GM19467 (cell line): ENCODE results near the gene EGFLAM.

Source experiments
- ATAC-seq: cut with Tn5 transposase; IDR thresholded peaks from one replicate; pipeline ENCODE4 v1.9.1; 2021; ENCODE audit warnings: mild to moderate bottlenecking, moderate library complexity; ENCODE audit not compliant: unreplicated experiment

Gene EGFLAM

DNA sequence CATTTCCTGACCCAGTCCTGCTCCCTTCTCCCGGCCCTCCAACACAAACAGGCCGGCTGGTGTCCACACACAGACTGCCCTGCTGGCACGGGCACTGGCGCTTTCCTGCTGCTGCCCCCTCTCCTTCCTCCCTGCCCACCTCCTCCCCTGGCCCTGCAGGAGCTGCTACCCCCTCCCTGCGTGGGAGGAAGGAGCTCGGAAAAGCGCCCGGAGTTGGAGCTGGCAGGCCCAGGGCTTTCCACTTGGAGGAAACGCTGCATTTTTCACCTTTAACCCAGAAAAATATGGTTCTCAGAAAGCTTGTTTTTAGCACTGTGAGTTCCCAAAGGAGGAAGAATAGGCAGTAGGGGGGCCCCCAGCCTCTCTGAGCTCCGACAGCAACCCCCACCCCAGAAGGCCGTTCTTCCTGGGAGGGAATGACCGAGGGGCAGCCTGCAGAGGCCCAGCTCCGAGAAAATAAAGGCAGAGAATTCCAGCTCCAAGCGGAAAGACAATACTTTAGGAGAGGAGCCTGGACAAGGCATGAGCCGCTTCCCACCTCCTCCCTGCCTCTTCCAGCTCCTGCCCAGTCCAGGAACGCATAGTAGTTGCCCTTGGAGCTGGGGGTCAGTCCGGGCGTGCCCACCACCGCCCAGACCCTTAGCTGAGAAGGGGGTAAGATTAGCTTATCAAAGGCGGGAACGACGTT is 209.1 kb downstream of the EGFLAM start:
- ATAC-seq, result no peak

DNA sequence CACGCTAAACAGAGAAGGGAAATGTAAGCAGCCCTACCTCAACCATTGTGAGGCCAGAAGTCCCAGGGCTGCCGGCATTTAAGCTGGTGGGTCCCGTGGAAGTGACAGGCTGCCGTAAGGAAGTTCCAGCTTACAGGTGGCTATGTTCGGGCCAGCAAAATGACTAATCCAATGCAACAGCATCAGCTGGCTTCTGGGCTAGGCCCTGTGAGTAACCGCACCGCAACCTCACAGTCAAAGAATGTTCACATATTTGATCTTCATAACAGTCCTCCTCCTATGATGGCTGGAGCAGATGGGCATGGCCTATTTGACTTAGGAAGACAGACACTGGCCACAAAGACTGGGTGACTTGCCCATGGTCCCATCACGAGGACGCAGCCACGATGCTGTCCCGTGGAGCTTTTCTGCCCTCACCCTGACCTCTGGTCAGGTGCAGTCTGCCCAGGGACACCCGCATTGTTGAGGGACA is 209.9 kb downstream of the EGFLAM start:
- no peak for ATAC-seq

DNA sequence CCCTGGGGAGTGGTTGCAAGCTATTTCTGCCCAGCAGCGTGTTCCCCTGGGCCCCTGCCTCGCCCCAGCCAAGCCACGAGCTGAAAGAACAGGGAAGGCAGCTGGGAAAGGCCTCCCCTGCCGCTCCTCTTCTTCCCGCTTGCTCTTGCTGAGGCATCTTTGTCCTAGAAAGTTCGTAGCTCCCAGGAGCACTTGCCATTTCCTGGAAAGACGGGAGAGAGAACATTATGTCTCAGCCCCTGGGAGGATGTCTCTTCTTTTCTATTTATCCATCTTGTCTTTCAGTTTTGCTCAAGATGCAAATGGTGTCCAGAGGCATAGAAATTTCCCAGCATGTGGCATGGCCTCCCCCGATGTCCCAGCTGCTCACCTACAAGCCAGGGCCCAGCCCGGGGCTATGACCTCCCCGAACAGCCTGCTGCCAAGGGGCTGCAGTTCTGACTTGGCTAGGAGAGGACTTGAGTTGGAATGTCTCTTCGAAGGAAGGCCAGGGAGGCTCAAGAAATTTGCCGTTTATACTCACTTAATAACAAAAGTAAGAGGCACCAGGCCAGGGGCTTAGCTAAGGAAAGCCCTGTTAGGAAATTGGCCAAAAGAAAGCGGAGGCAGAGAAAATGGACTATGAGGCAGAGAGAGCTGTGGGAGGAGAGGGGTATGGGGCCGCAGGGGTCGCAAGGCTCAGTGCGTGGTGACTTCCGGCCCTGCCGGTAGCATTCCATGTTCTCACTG is 210.8 kb downstream of the EGFLAM start:
- no peak for ATAC-seq

GRCh38 chr5:38469707-38470267 is 211.4 kb downstream of the EGFLAM start:
- ATAC-seq, result no peak

DNA sequence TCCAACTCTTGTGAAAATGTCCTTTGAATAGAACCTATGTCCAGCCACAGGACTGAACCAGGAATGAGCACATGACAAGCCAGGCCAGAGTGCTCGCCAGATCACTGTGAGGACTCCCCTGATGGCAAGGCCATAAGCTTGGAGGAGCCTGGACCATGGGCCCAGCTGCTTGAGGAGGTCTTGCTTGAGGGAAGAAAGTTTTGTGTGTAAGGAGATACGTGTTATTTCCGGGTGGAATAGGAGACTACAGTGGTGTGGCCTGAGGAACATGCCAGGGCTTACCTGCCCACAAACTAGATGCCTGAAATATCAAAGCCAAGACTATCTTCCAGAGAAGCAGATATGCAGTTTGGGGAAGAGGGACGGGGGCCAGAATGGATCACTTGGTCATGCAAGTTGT is 213.3 kb downstream of the EGFLAM start:
- no peak for ATAC-seq

DNA sequence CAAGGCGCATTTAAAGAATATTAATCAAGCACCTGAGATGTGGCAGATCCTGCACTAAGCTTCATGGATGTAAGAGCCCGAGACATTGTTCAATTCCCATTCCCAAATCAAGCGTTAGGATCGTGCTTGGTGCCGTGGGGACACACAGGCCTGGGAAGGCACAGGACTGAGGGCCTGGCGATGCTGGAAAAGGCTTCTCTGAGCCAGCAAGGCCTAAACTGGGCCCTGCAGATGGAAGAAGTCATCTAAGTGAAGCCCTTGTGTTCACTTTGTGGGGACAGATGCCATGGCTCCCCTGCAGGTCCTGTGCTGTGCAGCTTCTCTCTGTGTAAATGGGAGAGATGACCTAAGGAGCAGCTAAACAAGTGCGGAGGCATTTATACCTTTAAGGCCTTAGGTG is 214.2 kb downstream of the EGFLAM start:
- no peak for ATAC-seq

DNA sequence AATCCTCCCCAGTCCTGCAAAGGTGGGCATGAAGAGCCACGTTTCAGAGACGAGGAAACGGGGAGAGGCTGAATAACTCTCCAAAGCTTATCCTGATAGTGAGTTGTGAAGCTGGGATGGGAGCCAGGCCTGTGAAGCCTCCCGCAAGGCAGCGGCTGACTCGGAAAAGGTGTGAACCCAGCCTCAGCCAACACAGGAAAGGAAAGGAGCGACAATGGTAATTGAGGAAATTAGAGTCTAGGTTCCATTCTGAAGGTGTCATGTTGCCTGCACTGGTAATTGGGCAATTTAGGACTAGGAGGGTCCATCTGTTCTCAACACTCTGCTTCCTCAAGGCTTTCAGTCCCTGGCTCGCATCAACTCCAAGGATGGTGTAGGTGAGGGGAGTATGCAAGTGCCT is 214.6 kb downstream of the EGFLAM start:
- ATAC-seq, result no peak

GRCh38 chr5:38478166-38478565 is 219.8 kb downstream of the EGFLAM start:
- no peak for ATAC-seq

DNA sequence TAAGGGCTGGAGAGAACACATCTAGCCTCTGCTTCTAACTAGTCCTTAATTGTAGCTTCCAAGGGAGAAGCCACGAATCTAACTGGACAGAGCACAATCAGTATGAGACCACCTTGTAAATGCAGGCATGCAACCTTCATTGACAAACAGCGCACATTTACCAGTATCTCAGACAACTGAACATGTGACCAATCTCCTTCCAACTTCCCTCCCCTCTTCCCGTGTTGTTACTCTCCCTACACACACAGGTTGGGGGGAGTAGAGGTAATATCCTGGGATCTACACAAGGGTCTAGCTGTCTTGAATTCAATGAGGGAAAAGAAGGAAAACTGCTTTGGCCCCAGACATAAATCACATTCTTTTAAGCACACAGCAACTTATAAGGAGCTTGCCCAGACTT is 220.5 kb downstream of the EGFLAM start:
- no peak for ATAC-seq

DNA sequence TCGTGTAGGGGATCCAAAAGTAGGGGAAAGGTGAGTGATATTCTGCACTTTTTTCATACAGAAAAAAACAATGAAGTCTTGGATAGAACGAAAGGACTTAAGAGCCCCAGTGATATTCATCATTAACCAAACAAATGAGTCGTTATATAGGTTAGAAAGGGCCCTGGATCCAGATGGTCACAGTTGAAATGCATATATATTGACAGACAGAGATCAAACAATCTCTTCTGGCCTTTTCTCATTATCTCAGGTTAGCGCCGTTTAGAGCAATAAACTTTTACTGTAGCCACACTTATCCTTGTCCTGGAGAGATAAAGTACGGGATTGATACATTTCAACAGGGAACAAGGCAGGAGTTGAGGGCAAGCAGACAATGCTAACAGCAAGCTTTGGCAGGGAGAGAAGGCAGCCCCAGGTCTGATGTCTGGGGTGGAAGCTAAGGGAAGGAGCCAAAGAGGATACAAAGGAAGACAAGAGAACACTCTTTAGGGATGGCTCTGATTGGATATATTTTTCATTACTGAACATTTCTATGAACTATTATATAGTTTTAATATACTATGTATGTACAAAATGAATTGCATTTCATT is 221.1 kb downstream of the EGFLAM start:
- ATAC-seq, result no peak

GRCh38 chr5:38483805-38484398 is 225.5 kb downstream of the EGFLAM start:
- ATAC-seq, result no peak

DNA sequence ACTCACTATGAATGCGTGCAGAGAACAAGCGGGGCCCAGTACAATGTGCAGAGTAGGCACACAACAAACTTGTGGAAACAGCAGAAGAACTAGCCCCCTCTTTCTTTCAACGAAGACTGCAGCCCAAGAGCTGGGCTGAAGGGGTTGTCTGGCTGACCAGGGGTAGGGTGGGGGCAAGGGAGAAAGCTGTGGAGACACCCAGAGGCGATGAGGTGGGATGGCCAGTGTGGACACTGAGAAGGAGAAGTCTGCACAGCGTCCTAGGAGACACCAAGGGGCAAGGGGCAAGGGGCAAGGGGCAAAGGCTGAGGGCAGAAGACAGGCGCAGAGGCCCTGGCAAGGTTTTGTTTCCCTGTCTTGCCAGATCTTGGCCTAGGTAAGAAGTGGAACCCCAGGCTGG is 235.8 kb downstream of the EGFLAM start:
- no peak for ATAC-seq

DNA sequence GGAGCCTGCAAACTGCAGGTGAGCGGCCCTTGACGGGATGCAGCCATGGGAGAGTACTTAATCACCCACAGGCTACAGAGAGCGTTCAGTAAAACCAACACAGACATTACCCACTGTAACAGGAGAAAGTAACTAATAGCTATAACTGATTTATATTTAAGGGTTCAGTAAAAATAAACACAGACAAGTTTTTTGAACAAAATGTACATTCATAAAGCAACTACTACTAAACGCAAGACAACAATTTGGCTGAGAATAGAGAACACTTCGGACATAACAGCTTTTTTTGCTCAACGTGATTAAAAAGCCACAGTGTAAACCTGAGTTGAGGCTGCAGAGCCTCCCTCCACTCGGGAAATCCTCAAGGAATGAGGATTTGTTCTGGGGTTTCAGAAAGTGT is 236.4 kb downstream of the EGFLAM start:
- no peak for ATAC-seq

- ATAC-seq, result no peak
Observed at GRCh38 chr5:38497946-38498345, 239.6 kb downstream of the EGFLAM start.

DNA sequence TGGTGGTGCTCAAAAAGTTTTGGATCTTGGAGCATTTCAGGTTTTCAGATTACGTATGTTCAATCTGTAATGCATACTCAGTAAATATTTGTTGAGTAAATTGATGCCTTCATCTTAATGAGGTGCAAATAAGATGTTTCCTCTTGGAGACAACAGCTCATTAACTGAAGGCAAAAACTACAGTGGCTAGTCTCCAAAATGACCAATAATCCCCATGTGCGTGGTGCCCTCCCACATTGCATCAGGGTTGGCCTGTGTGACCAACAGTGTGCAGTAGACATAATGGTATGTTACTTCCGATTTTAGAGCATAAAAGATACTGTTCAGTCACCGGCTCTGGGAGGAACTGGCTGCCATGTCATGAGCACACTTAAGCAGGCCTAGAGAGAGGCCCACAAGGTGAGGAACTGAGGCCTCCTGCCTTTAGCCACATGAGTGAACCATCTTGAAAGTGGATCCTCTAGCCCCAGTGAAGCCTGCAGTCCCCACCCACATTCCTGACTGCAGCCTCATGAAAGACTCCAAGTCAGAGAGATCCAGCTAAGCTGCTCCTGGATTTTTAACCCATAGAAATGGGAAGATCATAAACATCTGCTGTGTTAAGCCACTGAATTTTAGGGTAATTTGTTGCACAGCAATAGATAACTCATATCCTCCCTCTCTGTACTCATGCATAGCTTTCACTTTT is 242.4 kb downstream of the EGFLAM start:
- ATAC-seq, result no peak

- no peak for ATAC-seq
Observed at GRCh38 chr5:38506302-38506701, 247.9 kb downstream of the EGFLAM start.

DNA sequence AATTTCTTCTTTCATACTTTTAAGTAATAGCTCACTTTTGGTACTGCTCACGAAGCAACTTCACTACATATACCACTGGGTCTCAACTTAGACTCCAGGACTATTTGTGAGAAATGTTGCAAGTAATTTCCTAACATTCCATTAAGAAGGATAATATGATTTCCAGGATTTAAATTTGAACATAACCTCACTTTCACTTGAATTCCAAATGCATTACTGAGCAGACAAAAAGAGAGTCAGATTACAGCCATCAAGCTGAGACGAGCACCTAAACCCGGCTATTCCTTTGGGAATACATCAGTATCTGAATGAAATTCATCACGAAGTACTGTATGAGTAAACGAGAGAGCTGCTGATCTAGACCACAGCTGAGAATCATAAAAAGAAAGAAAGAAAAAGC is 250.8 kb downstream of the EGFLAM start:
- no peak for ATAC-seq
